CD4-positive, alpha-beta T cell treated with Interleukin-1 beta for 1 hour (primary cell): ENCODE measurements around the gene INPP4A.

ENCODE experiments used
- DNase-seq, 2 donors: peaks; one replicate each; pipeline ENCODE4 v3.0.0-alpha.2; 2020 to 2022

Gene INPP4A

DNA sequence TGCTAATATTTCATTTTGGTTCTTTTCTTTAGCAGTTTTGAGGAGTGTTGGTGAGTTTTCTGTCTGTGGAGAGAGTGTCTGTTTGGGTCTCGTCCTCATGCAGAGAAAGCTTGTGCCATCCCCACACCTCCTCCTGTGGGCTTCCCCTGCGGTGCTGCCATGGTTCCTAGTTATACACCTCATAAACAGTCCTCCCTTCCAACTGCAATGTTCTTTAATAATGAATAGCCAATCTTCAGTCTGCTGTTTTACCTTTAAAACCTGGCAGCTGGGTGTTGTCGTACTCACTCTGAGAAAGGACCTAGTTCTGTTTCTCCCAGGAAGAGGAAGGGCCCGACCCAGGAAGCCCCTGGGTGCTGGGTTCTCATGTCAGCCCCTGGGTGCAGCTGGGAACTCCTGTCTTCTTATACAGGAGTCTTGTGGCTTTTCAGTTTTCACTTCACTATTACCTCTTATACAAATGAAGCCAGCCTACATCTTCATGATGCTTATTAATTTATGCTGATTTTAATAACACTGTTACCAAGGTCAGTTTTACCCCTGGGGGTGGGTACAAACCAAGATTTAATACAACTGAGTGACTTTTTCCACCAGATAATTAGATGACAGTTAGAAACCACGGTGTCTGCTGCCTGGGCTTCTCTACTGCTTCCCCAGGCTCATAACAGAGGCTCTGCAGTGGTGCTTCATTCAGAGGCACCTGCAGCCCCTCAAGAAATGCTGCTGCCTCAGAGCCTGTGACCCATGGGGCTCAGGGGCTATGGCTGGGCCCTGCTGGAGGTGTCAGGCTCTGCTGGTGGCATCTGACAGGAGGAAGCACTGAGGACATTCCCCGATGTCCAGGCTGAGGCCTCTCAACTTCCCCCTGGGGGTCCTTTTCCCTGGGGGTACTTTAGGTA lies 104.5 kb downstream of the INPP4A start:
- DNase-seq, result peak in 1 of 2 donors; percentile 13

GRCh38 chr2:98550165-98550564 lies 105.5 kb downstream of the INPP4A start:
- DNase-seq, result no peak

DNA sequence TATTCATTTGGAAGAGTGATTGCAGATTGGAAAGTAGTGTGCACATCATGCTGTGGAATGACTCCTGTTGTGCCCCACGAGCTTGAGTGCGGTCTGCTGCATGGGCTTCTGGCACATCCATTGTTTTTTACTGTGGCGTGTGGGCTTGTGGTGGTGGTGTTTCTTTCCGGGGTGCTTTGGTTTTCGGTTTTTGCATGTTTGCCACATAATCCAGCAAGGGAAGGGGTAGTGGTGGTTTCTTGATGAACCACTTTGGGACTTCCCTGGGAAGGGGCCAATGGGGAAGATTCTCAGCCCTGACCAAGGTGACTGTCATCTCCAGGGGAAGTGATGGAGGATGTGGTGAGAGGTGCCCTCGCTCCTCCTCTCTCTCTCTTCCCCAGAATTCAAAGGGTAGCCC lies 106.7 kb downstream of the INPP4A start:
- peak; percentile 11 to 33 for DNase-seq

DNA sequence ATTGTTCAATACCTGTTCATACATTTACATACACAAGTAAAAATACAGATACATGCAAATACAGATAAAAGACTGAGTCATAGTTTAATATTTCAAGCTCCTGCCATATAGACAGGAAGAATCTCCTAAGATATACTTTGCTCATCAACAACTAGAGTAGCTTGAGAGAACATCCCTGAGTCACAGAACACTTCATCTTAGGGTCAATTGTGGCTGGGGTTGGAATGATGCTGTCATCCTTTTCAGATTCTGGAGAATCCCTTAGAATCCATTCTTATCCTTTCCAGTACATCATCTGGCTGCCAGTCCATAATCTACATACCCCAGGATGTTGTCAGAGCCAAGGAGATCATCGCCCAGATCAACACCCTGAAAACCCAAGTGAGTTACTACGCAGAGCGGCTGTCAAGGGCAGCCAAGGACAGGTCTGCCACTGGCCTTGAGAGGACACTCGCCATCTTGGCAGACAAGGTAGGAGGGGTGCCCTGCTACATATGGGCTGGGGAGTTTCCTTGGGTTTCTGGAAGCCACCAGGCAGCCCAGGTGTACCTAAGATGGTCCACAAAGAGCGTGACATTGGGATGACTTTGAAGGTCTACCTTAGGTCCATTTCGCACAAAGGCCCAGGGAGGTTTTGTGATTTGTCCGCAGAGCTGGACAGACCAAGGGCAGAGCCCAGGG lies 108.0 kb downstream of the INPP4A start:
- DNase-seq, result no peak

DNA sequence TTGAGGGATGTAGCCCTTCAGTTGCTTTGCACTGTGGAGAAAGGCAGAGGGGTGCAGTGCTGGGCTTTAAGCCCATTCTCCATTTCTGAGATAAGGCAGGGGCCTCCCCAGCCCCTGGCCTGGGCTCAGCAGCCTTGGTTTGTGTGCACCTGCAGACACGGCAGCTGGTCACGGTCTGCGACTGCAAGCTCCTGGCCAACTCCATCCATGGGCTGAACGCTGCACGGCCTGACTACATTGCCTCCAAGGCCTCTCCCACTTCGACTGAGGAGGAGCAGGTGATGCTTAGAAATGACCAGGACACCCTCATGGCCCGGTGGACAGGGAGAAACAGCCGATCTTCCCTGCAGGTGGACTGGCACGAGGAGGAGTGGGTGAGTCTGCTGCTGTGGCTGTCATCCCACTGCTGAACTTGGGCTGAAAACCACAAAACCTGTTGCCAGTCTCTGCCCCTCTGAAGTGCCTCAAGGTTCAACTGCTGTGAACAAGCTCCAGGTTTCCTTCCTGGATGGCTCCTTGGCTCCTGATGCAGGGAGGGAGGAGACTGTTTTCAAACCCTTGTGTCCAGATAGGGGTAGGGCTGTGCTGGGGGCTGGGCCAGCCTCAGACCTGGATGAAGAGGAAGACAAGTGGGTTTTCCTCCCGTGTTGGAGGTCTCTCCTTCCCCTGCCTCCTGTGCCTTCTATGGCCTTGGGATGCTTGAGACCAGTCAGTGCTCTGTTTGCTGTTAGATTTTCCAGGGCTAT lies 109.6 kb downstream of the INPP4A start:
- DNase-seq, result no peak

DNA sequence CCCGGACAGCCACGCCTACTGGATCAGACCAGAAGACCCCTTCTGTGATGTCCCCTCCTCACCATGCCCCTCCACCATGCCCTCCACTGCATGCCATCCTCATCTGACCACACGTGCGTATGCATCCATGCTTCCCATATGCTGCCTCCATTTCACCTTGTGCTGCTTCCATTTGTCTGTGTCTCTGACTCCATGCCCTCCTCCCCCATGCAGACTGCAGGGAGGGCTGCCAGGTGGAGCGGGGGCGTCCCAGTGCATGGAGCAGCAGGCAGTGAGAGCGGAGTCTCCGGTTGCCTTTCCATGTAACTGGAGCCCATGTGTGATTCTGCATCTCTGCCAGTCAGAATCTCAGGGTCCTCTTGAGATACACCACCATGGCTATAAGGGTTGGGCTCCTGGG lies 111.0 kb downstream of the INPP4A start:
- no peak for DNase-seq

GRCh38 chr2:98556344-98557033 lies 111.8 kb downstream of the INPP4A start:
- DNase-seq, result peak; percentile 4 to 60

- DNase-seq, result no peak
These were observed 114.3 kb downstream of the INPP4A start for GRCh38 chr2:98558852-98559530.

- DNase-seq, result no peak
These were observed 114.9 kb downstream of the INPP4A start for GRCh38 chr2:98559581-98559980.

- no peak for DNase-seq
These were observed 115.7 kb downstream of the INPP4A start for GRCh38 chr2:98560256-98560771.

DNA sequence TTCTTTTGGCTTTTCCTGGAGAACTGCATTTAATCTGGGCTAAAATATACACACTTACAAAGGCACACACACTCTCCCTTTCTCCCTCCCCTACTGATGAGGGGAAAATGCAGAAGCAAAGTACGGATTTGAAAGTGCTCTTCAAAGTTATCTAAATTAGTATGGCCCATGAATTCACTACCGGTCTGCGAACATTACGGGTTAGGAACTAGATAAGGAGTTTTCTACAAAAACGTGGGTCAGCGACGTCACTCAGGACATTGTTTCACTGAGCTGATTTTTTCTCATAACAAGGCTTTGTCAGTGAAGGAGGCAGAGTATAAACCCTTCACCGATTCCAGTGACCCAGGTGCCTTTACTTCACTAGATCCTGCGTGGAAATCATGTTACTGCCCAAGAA lies 116.4 kb downstream of the INPP4A start:
- DNase-seq, result no peak

DNA sequence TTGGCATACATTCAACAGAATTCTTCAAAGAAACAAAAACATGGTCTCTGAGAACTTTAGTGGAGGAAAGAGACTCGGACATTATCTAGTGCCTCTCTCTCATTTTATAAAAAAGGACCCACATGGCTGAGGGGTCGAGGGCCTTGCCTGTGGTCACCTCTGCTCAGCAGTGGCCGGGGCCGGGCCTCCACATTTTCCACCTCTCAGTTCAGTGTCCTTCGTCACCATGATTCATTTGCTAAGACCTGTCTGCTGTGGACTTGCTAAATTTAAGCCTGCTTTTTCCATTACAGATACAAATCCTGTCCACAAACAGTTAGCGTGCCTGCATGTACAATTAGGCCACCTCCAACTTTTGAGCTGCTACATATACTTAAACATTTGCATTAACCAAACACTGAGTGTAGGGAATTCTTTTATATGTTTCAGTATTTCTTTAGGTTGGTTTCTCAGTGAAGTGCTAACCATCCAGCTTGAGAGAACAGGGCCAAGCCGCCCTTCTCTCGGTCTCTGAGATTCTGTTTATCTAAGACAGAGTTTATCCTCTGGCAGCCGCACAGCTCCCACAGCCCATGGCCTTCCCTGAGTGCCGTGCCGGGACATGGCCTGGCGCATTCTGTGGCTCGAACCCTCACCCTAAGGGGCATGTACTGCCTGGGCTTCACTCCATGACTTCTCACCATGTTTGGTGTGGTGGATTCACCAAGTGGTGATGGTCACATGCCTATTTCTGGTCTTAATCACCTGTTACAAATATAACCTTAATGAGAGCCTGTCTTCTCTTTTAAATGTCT lies 117.4 kb downstream of the INPP4A start:
- no peak for DNase-seq

DNA sequence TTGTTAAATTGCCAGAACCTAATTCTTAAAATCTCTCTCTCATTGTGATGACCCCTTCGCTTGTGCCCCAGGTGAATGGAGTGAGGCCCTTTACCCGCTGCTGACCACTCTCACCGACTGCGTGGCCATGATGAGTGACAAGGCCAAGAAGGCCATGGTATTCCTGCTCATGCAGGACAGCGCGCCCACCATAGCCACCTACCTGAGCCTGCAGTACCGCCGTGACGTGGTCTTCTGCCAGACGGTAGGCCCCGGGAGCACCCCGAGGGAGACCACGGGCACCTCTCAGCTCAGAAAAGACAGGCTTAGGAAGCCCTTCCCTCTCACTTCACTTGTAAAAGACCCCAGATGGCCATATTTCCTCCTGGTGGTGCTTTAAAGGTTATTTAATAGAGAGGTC lies 118.7 kb downstream of the INPP4A start:
- no peak for DNase-seq

DNA sequence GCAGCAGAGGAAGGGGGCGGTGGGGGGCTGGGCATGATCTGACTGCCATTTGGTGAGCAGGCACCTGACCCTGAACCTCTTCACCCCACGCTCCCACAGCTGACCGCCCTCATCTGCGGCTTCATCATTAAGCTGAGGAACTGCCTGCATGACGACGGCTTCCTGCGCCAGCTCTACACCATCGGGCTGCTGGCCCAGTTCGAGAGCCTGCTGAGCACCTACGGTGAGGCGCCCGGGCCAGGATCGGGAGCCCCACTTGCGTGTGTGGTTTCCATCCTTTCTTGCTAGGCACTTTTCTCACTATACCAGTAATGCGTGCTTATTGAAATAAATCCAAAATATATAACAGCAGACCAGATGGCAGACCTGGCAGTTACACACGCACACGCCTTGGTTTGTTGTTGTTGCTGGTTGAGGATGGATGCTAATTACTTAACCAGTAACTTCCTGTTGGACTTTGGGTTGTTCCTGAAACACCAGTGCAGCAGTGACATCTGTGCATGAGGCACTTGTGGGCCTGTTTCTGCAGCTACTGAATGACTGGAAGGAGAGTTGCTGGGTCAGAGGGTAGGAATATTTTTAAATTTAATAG lies 120.0 kb downstream of the INPP4A start:
- DNase-seq, result no peak

DNA sequence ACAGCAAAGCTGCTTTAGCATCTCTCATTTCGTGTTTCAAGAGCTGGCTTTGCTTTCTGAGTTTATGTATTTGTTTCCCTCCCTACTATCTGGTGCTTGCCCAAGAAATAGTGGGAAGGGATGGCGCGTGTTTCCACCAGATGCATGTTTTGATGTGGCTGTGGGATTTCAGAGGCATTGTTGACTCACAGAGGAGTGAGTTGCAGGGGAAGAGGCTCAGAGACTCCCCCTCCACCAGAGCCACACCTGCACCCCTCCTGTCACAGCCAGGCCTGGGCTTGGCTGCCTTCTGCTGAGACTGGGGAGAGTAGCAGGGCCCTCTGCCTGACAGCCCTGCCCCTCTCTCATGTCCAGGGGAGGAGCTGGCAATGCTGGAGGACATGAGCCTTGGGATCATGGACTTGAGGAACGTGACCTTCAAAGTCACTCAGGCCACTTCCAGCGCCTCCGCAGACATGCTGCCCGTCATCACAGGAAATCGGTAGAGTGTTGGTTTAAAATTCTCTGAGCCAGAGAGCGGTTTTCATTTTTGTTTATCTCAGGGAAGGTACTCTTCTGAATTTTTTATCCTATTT lies 120.7 kb downstream of the INPP4A start:
- DNase-seq, result no peak

DNA sequence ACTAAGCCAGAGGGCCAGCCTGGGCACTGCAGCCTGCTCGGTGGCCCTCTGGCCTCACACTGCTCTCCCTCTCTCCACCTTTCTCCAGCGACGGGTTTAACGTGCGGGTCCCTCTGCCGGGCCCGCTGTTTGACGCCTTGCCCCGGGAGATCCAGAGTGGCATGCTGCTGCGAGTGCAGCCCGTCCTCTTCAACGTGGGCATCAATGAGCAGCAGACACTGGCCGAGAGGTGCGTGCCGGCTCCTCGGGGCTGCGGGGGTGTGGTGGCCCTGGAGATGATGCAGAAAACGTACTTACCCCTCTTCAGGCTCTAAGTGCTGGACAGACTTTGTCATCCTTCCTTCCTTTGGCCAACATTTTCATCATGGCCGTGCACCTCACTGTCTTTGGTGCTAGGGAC lies 121.3 kb downstream of the INPP4A start:
- DNase-seq, result no peak

GRCh38 chr2:98568161-98568956 lies 123.7 kb downstream of the INPP4A start:
- no peak for DNase-seq

DNA sequence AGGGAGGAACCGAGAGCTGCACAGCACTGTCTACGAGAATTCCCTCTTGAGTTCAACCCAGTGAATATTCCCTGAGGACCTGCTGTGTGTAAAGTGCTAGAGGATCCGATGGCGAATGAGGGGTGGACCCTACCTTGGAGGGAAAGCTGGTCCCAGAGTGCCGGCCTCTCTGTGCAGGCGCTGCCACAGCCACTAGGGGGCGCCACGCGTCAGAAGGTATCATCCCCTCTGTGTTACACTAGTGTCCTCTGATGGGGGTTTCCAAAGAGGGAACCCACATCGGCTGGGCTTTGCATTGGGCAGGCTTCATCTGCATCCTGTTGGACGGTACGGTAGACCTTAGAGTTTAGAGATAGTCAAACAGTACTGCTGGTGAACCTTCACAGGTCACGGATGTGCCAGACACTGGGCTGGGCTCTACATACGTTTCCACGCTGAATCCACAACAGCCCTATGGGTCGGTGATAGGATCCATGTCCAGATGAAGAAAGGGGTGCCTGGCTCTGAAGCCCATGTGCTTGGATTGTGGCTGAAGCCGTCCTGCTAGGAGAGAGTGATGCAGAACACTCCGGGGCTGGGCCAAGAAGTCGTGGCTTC lies 124.6 kb downstream of the INPP4A start:
- peak; percentile 52 to 64 for DNase-seq

DNA sequence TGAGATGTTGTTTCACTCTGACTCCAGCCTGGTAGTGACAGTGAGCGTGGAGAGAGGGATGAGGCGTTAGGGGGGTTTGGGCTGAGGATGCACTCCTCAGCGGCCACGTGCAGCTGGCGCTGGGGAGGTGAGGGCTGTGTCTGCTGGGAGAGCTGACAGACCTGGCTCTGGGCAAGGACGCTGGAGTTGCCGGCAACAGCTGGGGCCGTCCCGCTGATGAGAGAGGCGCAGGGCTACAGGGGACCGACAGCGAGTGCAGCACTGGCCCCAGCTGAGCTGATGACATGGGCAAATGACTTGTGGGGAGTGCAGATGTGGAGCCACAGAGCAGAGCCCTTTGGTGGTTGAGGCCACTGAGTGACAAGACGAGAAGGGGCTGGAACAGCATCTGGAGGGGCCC lies 125.3 kb downstream of the INPP4A start:
- no peak for DNase-seq
